Stimulated activated naive CD8-positive, alpha-beta T cell treated with anti-CD3 and anti-CD28 coated beads, Interleukin-15, Interleukin-2, amounts not matched to agents 100 ng/mL and 50 ng/mL, for 24 hours (primary cell): ENCODE measurements around the gene ARMC7.
"Not testable (repeated sequence)": the region's sequence is repeated elsewhere in the genome, so short reads cannot be mapped to it uniquely, and the experiment has no call there.

Experiments used
- H3K27ac Mint-ChIP-seq: one replicate; pipeline ENCODE4 v1.8.0; 2021; ENCODE audit warnings: mild to moderate bottlenecking, mixed read lengths
- H3K27me3 Mint-ChIP-seq: one replicate; pipeline ENCODE4 v1.8.0; 2021; ENCODE audit warnings: mixed read lengths
- H3K36me3 Mint-ChIP-seq: one replicate; pipeline ENCODE4 v1.8.0; 2021; ENCODE audit warnings: low read depth, mixed read lengths
- H3K4me1 Mint-ChIP-seq: one replicate; pipeline ENCODE4 v1.8.0; 2021; ENCODE audit warnings: low read depth, mixed read lengths
- H3K4me3 Mint-ChIP-seq: one replicate; pipeline ENCODE4 v1.8.0; 2021; ENCODE audit warnings: mild to moderate bottlenecking, mixed read lengths
- H3K9me3 Mint-ChIP-seq: one replicate; pipeline ENCODE4 v1.8.0; 2021; ENCODE audit warnings: mixed read lengths

The ARMC7 gene

DNA sequence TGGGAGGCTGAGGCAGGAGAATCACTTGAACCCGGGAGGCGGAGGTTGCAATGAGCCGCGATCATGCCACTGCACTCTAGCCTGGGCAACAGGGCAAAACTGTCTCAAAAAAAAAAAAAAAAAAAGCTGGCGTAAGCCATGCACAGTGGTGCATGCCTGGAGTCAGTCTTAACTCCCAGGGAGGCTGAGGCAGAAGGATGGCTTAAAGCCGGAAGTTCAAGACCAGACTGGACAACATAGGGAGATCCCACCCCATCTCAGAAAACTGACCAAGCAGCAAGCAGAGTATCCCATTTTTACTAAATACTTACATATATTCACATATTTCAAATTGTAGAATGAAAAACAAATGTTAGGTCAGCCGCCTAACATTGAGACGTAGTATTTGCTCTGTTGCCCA lies 17.2 kb downstream of the ARMC7 start:
- H3K9me3 Mint-ChIP-seq = no peaks in the 10 kb centered on the region
- H3K4me1 Mint-ChIP-seq = peaks cover 39% of the 10 kb centered on the region
- H3K27ac Mint-ChIP-seq = no peak overlapping the region
- no peaks in the 10 kb centered on the region for H3K27me3 Mint-ChIP-seq
- peaks cover 8% of the 10 kb centered on the region for H3K36me3 Mint-ChIP-seq
- no peak overlapping the region for H3K4me3 Mint-ChIP-seq

DNA sequence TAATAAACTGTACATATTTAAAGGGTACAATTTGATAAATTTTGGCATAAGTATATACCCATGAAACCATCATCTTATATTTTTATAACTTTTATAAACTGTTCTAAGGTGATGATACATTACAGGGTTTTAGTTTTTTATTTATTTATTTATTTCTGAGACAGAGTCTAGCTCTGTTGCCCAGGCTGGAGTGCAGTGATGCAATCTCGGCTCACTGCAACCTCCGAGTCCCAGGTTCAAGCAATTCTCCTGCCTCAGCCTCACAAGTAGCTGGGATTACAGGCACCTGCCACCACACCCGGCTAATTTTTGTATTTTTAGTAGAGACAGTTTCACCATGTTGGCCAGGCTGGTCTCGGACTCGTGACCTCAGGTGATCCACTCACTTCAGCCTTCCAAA lies 18.2 kb downstream of the ARMC7 start:
- not testable (repeated sequence) for H3K9me3 Mint-ChIP-seq, H3K27ac Mint-ChIP-seq, H3K4me3 Mint-ChIP-seq, H3K27me3 Mint-ChIP-seq
- peaks cover 44% of the 10 kb centered on the region for H3K4me1 Mint-ChIP-seq
- peaks cover 14% of the 10 kb centered on the region for H3K36me3 Mint-ChIP-seq

DNA sequence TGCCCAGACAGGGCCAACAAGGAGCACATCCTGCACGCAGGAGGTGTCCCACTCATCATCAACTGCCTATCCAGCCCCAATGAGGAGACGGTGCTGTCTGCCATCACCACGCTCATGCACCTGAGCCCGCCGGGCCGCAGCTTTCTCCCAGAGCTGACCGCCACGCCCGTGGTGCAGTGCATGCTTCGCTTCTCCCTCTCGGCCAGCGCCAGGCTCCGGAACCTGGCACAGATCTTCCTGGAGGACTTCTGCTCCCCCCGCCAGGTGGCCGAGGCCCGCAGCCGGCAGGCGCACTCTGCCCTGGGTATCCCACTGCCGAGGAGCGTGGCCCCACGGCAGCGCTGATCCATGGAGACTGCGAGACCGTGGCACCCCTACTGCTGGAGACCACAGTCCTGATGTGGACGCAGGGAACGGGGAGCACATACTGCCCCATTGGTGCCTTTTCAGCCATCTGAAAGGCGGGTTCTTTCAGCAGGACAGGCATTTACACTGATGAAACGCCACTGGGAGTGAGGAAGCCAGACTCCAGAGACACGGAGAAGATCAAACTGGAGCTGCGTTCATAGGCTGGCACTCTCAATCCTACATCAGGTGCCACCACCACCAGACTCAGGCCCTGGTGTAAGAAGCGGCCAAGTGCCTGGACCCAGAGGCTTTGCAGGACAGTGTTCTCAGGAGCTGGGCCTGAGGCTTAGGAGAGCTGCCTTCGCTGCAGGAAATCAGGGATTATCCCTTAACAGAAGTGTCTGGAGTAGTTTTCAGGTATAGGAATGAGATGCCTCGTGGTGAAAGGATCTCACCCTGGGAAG lies 19.1 kb downstream of the ARMC7 start:
- Mint-ChIP-seq H3K36me3 (peaks cover 14% of the 10 kb centered on the region), H3K27ac (no peak overlapping the region), H3K4me3 (peak overlapping the region; percentile 47), H3K4me1 (peaks cover 39% of the 10 kb centered on the region), H3K27me3 (no peaks in the 10 kb centered on the region), H3K9me3 (no peaks in the 10 kb centered on the region)

DNA sequence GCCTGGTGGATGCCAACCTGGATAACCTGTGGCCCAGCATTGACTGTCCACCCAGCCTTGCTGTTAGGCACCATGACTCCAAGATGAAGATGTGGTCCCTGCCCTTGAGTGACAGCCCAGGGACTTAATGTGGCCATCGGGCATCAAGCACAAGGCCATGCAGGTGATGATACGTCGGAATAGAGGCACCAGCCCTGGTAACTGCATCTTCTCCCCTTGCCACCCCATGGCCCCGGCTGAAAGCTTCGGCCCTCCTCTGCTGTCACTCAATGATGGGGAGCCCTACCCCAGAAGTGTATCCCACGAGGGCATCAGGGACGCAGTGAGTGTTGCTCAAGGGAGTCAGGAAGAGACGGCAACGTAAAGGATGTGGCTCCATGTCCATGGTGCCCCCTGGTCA lies 19.8 kb downstream of the ARMC7 start:
- H3K27ac Mint-ChIP-seq = peak overlapping the region; percentile 31
- peaks cover 32% of the 10 kb centered on the region for H3K4me1 Mint-ChIP-seq
- no peaks in the 10 kb centered on the region for H3K27me3 Mint-ChIP-seq
- H3K36me3 Mint-ChIP-seq = peaks cover 14% of the 10 kb centered on the region
- no peaks in the 10 kb centered on the region for H3K9me3 Mint-ChIP-seq
- peak overlapping the region; percentile 60 for H3K4me3 Mint-ChIP-seq

DNA sequence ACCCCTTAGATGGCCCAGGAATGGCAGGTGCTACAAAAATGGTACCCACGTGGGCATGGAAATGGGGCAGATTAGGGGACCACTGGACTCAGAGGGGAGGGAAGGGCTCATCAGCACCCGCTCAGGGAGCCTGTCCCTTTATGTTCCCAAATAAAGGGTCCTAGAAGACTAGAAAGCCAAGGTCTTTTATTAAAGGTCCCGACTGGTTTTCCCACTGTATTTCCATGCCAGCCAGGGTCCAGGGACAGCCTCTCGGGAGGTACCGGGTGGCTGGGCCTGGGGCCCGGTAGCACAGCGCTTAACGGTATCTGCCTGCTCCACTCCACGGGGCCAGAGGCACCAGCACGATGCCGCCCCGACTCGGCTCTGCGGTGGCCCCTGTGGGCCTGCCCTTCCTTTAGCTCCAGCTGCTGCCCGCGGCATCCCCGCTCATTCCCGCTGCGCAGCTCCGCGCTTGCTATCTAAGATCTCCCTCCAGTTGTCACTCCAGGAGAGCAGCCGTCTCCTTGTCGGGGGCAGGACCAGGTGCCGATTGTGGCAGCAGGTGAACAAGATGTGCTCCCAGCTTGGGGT lies 20.4 kb downstream of the ARMC7 start:
- peaks cover 26% of the 10 kb centered on the region for H3K4me1 Mint-ChIP-seq
- no peaks in the 10 kb centered on the region for H3K9me3 Mint-ChIP-seq
- H3K27me3 Mint-ChIP-seq = no peaks in the 10 kb centered on the region
- H3K4me3 Mint-ChIP-seq = peak overlapping the region; percentile 87
- H3K27ac Mint-ChIP-seq = peak overlapping the region; percentile 84
- H3K36me3 Mint-ChIP-seq = peaks cover 18% of the 10 kb centered on the region

DNA sequence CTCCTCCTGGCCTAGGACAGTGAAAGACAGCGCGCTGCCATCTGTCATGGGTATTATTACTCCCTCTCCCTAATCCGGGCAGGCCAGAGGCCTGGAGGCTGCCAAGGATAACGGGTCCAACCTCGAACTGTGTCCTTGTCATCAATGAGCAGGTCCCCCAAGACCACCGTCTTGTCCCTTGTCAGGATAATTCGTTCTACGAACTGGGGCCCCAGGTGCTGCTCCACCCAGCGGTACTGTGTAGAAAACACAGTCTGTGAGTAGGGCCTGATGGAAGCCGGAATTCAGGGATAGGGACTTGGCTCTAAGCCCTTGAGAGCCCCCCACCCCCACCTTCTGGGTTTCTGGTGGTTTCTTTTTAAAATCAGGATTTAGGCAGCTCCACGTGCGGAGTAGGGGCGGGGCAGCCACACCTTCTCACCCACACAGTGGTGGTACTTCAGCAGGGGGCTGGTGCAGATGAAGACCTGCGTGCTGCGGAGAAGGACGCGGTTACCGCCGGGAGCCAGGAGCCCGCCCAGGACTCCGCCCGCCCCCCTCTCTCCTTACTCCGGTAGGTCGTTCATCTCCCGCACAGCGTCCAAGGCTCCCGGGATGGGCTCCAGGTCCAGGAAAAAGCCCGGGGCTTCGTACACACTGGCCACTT lies 21.0 kb downstream of the ARMC7 start:
- Mint-ChIP-seq H3K27ac (peak overlapping the region; percentile 84), H3K9me3 (no peaks in the 10 kb centered on the region)

DNA sequence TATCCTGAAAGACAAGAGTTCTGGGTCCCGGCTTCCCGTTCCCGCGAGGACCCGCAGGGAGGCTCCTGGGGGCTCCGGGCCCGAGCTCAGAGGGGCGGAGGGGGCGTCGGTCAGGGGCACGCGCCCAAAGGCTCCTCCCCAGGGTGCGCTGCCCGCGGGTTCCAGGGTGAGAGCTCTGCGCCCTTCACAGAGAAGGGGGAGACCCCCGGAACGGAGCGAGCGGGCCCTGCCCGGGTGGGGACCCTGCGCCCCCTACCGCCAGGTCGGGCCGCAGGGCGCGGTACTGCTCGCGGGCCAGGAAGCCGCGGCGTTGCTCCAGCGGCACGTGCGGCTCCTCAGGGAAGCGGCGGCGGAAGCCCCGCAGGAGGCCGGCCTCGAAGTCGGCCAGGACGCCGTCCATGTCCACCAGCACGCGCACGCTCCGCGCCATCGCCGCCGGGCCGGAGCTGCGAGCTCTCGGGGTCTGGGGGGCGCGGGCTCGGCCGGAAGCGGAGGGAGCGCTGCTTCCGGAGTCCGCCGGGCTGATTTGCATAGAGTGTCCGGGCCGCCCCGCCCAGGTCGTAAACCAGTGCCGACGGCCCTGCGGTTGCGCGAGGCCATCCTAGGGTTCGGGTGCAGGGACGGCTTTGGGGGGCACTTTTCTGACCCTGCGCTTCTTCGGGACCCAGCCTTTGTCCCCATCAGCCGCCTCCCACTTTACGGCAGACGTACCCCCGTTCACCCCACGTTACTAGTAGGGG lies 21.7 kb downstream of the ARMC7 start, which contains the start of gene NT5C:
Gene NT5C, minus strand, starts transcription at position 465 of the 740 bp plus-strand sequence. Its CDS starts 35 bp downstream, at position 430.
- Mint-ChIP-seq H3K4me1 (peaks cover 16% of the 10 kb centered on the region), H3K27ac (peak within 1 kb of the TSS; percentile 91), H3K9me3 (no peaks in the 10 kb centered on the region), H3K4me3 (peak within 1 kb of the TSS; percentile 87), H3K27me3 (no peaks in the 10 kb centered on the region), H3K36me3 (peaks cover 26% of the 10 kb centered on the region)

More for the DNA sequence above, 21.0 kb downstream of the ARMC7 start:
- Mint-ChIP-seq H3K4me3 (peak overlapping the region; percentile 87), H3K27me3 (no peaks in the 10 kb centered on the region), H3K36me3 (peaks cover 20% of the 10 kb centered on the region), H3K4me1 (peaks cover 23% of the 10 kb centered on the region)

DNA sequence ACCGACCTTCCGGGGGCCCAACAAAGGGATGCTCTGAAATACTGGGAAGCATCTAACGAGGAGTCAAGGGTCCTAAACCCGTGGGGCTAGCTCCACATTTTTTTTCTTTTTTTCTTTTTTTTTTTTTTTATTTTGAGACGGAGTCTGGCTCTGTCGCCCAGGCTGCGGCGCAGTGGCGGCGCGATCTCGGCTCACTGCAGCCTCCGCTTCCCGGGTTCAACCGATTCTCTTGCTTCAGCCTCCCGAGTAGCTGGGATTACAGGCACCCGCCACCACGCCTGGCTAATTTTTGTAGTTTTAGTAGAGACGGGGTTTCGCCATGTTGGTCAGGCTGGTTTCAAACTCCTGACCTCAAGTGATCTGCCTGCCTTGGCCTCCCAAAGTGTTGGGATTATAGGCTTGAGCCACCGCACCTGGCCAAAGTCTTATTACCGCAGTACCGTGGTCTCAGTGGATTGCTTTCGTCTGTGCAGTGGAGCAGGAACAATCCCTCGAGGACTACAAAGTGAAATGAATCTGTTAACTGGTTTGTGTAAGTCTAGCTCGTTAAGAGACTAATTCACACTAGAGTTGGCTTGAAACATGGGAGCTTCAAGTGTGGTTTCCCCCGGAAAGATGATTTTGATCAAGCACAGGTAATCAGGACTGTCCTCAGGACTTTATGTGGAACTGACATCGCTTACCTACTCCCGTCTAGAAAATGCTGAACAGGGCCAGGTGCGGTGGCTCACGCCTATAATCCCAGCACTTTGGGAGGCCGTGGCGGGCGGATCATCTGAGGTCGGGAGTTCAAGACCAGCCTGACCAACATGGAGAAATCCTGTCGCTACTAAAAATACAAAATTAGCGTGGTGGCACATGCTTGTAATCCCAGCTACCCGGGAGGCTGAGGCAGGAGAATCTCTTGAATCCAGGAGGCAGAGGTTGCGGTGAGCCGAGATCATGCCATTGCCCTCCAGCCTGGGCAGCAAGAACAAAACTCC lies 22.5 kb downstream of the ARMC7 start:
- not testable (repeated sequence) for H3K9me3 Mint-ChIP-seq, H3K27me3 Mint-ChIP-seq
- peaks cover 30% of the 10 kb centered on the region for H3K36me3 Mint-ChIP-seq
- H3K27ac Mint-ChIP-seq = peak overlapping the region; percentile 91
- peaks cover 15% of the 10 kb centered on the region for H3K4me1 Mint-ChIP-seq
- peak overlapping the region; percentile 87 for H3K4me3 Mint-ChIP-seq

DNA sequence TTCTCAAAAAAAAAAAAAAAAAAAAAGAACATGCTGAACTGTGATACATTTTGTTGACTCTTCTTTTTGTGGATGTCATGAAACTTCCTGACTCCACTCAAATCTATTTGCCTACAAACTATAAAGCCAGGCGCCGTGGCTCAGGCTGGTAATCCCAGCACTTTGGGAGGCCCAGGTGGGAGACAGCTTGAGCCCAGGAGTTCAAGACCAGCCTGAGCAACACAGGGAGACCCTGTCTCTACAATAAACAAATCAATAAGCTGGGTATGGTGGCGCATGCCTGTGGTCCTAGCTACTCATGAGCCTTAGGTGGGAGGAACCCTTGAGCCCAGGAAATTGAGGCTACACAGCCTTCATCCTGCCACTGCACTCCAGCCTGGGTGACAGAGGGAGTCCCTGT lies 23.2 kb downstream of the ARMC7 start:
- Mint-ChIP-seq H3K4me3 (no peak overlapping the region), H3K27ac (no peak overlapping the region), H3K4me1 (peaks cover 15% of the 10 kb centered on the region), H3K9me3 (no peaks in the 10 kb centered on the region), H3K36me3 (peaks cover 30% of the 10 kb centered on the region), H3K27me3 (no peaks in the 10 kb centered on the region)

DNA sequence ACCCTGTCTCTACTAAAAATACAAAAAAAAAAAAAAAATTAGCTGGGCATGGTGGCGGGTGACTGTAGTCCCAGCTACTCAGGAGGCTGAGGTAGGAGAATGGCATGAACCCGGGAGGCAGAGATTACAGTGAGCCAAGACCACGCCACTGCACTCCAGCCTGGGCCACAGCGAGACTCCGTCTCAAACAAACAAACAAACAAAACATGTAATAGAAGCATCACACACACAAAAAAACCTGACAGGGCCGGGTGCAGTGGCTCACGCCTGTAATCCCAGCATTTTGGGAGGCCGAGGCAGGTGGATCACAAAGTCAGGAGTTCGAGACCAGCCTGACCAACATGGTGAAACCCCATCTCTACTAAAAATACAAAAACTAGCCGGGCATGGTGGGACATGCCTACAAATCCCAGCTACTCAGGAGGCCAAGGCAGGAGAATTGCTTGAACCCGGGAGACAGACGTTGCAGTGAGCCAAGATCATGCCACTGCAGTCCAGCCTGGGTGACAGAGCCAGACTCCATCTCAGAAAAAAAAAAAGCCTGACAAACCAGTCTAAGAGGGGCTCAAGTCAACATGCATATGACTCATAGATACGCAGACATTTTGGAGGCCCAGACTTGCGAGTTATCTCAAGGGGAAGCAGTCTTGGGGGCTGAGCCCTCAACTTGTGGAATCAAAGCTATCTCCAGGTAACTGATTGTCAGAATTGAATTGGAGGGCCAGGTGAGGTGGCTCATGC lies 24.0 kb downstream of the ARMC7 start:
- not testable (repeated sequence) for H3K4me3 Mint-ChIP-seq, H3K27me3 Mint-ChIP-seq, H3K9me3 Mint-ChIP-seq, H3K27ac Mint-ChIP-seq
- Mint-ChIP-seq H3K36me3 (peaks cover 30% of the 10 kb centered on the region), H3K4me1 (peaks cover 15% of the 10 kb centered on the region)

DNA sequence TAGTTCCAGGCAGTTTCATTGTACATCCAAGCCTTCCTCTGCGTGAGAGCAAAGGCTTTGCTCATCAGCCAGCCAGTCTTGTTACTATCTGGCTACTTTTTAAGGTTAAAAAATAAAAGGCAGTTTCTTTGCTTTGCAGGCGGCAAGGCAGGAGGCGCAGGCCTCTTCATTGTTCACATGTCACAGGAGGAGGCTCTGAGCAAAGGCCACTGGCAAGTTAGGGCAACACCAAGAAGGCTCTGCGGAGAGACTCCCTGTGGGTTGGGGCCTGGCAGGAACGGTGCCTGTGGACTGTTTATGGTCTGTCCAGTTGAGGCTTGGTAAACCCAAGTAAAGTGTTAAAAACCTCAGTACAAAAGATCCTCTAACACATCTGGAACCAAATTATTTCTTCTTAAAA lies 25.7 kb downstream of the ARMC7 start:
- Mint-ChIP-seq H3K27ac (peak overlapping the region; percentile 24), H3K9me3 (no peaks in the 10 kb centered on the region), H3K27me3 (no peaks in the 10 kb centered on the region), H3K4me3 (no peak overlapping the region), H3K36me3 (peaks cover 38% of the 10 kb centered on the region), H3K4me1 (peaks cover 8% of the 10 kb centered on the region)

DNA sequence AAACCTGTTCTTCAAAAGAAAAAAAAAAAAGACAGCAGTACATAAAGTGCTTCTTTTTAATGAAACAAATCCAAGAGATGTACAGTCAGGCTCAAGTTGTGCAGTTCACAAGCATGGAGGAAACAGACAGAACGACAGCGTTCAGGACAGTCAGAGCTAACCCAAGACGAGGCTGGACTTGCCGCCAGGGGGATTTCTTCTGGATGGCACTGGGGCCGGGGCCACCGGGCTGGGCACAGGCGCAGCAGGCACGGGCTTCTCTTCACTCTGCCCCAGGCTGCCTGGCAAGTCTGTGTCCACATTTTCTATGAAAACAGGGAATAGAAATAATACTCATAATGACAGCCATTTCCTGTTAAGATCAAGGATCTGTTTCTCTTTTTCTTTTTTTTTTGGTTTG lies 26.2 kb downstream of the ARMC7 start:
- peaks cover 39% of the 10 kb centered on the region for H3K36me3 Mint-ChIP-seq
- H3K9me3 Mint-ChIP-seq = no peaks in the 10 kb centered on the region
- H3K27ac Mint-ChIP-seq = peak overlapping the region; percentile 24
- no peak overlapping the region for H3K4me3 Mint-ChIP-seq
- peaks cover 6% of the 10 kb centered on the region for H3K4me1 Mint-ChIP-seq
- no peaks in the 10 kb centered on the region for H3K27me3 Mint-ChIP-seq

DNA sequence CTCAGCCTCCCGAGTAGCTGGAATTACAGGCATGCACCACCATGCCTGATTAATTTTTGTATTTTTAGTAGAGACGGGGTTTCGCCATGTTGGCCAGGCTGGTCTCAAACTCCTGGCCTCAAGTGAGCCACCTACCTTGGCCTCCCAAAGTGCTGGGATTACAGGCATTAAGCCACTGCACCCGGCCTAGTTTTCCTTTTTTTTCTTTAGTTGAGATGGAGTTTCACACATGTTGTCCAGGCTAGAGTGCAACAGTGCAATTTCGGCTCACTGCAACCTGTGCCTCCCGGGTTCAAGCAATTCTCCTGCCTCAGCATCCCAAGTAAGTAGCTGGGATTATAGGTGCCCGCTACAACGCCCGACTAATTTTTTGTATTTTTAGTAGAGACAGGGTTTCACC lies 28.0 kb downstream of the ARMC7 start:
- not testable (repeated sequence) for H3K9me3 Mint-ChIP-seq, H3K4me3 Mint-ChIP-seq, H3K27me3 Mint-ChIP-seq, H3K27ac Mint-ChIP-seq, H3K4me1 Mint-ChIP-seq
- H3K36me3 Mint-ChIP-seq = peaks cover 44% of the 10 kb centered on the region
